Neural progenitor cell (in vitro differentiated cells): ENCODE measurements around the gene TFG.

Experiments
- EZH2 ChIP-seq: fragments of 200-600 bp; sonication (generic); IDR thresholded peaks from 2 replicates; pipeline ENCODE4 v1.6.1; 2017; ENCODE audit warnings: antibody characterized with exemption, mild to moderate bottlenecking, moderate library complexity
- EZH2phosphoT487 ChIP-seq: fragments of 200-600 bp; sonication (generic); IDR thresholded peaks from 2 replicates; pipeline ENCODE4 v1.6.1; 2017; ENCODE audit warnings: antibody characterized with exemption
- TF ChIP-seq, protein P1 (sequence below): fragments of 200-600 bp; sonication (generic); IDR thresholded peaks from 2 replicates; pipeline ENCODE4 v1.5.1; 2017; ENCODE audit warnings: antibody characterized with exemption, mild to moderate bottlenecking

DNA sequence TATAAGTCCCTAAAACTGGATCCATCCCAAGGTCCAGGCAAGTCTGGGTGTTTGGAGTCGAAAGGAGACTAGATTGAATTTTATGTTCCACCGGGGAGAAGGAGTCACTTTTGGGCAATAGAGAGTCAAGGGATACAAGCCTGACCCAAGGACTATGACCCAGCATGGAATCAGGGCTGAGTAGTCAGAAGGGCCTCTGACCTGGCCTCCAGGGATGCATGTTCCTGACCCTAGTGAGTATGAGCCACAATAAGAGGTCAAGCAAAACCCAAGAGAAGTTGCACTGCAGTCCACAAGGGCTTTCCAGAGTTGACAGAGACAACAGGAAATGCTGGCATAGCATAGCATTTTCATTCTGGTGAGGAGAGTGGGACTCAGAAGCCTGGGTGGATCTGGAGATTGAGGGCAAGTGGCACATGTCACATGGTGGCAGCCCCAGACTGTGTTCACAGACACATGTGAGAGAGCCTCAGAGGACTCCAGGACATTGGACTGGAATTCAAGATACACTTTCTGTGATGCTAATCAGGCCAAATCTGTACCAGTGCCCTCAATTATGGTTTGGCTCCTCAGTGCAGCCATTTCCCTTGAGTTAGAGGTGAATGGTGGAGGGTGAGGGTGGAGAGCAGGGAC is 66.9 kb downstream of the TFG start:
- TF ChIP-seq, protein P1, sequence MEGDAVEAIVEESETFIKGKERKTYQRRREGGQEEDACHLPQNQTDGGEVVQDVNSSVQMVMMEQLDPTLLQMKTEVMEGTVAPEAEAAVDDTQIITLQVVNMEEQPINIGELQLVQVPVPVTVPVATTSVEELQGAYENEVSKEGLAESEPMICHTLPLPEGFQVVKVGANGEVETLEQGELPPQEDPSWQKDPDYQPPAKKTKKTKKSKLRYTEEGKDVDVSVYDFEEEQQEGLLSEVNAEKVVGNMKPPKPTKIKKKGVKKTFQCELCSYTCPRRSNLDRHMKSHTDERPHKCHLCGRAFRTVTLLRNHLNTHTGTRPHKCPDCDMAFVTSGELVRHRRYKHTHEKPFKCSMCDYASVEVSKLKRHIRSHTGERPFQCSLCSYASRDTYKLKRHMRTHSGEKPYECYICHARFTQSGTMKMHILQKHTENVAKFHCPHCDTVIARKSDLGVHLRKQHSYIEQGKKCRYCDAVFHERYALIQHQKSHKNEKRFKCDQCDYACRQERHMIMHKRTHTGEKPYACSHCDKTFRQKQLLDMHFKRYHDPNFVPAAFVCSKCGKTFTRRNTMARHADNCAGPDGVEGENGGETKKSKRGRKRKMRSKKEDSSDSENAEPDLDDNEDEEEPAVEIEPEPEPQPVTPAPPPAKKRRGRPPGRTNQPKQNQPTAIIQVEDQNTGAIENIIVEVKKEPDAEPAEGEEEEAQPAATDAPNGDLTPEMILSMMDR = no peak
- TF ChIP-seq EZH2 (no peak), EZH2phosphoT487 (no peak)
